SK-N-SH (cell line): ENCODE data around the gene STAB1.

Source experiments
- ELF1 ChIP-seq: IDR thresholded peaks from 2 replicates; pipeline ENCODE4 v1.4.0; 2012
- FOSL2 ChIP-seq: IDR thresholded peaks from 2 replicates; pipeline ENCODE4 v1.4.0; 2012; ENCODE audit warnings: low read depth, mild to moderate bottlenecking, moderate library complexity, borderline replicate concordance
- FOXM1 ChIP-seq: IDR thresholded peaks from 2 replicates; pipeline ENCODE4 v1.4.0; 2012; ENCODE audit warnings: low read depth, mild to moderate bottlenecking
- POLR2AphosphoS5 ChIP-seq: IDR thresholded peaks from 2 replicates; pipeline ENCODE4 v1.6.1; 2012; ENCODE audit warnings: low read depth, low read length
- RFX5 ChIP-seq: IDR thresholded peaks from 2 replicates; pipeline ENCODE4 v1.6.1; 2012; ENCODE audit warnings: mild to moderate bottlenecking, improper control_type of control experiment, low read length
- SIN3A ChIP-seq: IDR thresholded peaks from 2 replicates; pipeline ENCODE4 v1.6.1; 2012; ENCODE audit warnings: low read depth, mild to moderate bottlenecking, low read length, moderate library complexity, borderline replicate concordance
- TF ChIP-seq, protein P1 (sequence below): IDR thresholded peaks from 2 replicates; pipeline ENCODE4 v1.4.0; 2012; ENCODE audit warnings: low read depth, borderline replicate concordance
- TF ChIP-seq, protein P2 (sequence below): fragments of 200-600 bp; sonication (generic); IDR thresholded peaks from 2 replicates; pipeline ENCODE4 v1.6.1; 2017; ENCODE audit warnings: antibody characterized with exemption, mild to moderate bottlenecking, moderate library complexity
- TF ChIP-seq, protein P3 (sequence below): IDR thresholded peaks from 2 replicates; pipeline ENCODE4 v1.4.0; 2012; ENCODE audit warnings: low read depth, borderline replicate concordance

DNA sequence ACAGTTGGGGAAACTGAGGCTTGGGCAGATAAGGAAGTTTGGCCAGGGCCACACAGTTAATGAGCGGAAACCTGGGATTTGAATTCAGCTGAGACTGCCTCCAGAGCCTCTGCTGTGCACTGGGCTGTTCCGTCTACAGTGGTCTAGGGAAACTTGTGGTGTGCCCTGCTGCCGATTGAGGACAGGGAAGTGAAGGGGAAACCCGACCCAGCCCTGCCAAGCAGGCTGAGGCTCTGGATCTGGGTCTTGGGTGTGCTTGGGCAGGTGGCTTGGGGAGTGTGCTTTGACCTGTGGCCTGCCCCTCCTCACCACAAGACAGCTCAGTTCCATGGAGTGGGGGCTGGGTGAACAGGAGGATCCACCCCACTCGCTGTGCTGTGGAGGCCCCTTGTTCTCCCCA lies 22.1 kb upstream of the STAB1 start:
- TF ChIP-seq, protein P1, sequence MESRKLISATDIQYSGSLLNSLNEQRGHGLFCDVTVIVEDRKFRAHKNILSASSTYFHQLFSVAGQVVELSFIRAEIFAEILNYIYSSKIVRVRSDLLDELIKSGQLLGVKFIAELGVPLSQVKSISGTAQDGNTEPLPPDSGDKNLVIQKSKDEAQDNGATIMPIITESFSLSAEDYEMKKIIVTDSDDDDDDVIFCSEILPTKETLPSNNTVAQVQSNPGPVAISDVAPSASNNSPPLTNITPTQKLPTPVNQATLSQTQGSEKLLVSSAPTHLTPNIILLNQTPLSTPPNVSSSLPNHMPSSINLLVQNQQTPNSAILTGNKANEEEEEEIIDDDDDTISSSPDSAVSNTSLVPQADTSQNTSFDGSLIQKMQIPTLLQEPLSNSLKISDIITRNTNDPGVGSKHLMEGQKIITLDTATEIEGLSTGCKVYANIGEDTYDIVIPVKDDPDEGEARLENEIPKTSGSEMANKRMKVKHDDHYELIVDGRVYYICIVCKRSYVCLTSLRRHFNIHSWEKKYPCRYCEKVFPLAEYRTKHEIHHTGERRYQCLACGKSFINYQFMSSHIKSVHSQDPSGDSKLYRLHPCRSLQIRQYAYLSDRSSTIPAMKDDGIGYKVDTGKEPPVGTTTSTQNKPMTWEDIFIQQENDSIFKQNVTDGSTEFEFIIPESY, result no peak
- TF ChIP-seq, protein P2, sequence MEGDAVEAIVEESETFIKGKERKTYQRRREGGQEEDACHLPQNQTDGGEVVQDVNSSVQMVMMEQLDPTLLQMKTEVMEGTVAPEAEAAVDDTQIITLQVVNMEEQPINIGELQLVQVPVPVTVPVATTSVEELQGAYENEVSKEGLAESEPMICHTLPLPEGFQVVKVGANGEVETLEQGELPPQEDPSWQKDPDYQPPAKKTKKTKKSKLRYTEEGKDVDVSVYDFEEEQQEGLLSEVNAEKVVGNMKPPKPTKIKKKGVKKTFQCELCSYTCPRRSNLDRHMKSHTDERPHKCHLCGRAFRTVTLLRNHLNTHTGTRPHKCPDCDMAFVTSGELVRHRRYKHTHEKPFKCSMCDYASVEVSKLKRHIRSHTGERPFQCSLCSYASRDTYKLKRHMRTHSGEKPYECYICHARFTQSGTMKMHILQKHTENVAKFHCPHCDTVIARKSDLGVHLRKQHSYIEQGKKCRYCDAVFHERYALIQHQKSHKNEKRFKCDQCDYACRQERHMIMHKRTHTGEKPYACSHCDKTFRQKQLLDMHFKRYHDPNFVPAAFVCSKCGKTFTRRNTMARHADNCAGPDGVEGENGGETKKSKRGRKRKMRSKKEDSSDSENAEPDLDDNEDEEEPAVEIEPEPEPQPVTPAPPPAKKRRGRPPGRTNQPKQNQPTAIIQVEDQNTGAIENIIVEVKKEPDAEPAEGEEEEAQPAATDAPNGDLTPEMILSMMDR, result no peak
- TF ChIP-seq FOXM1, result no peak
- no peak for TF ChIP-seq FOSL2
- no peak for TF ChIP-seq ELF1
- TF ChIP-seq RFX5, result no peak
- TF ChIP-seq SIN3A, result no peak
- no peak for TF ChIP-seq POLR2AphosphoS5
- TF ChIP-seq, protein P3, sequence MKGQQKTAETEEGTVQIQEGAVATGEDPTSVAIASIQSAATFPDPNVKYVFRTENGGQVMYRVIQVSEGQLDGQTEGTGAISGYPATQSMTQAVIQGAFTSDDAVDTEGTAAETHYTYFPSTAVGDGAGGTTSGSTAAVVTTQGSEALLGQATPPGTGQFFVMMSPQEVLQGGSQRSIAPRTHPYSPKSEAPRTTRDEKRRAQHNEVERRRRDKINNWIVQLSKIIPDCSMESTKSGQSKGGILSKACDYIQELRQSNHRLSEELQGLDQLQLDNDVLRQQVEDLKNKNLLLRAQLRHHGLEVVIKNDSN, result no peak
